IMR-90 (cell line): Measurements from ENCODE around the gene HAX1. TPM values are rescaled to one million over a fixed set of nuclear protein-coding genes. Genes with fewer than 3 reads are reported as not detected.

ENCODE experiments used
- ATAC-seq: fragments of 200-7000 bp; cut with Tn5 transposase; 2 replicates; pipeline ENCODE4 v1.9.1; 2020; ENCODE audit warnings: low read depth, mild to moderate bottlenecking, moderate library complexity
- BruUV-seq: library from RNA; stranded (reverse); fragments of 400-500 nt; replicated peaks from 2 replicates; lab custom pipeline; 2021; lab: Mats Ljungman, UMichigan
- CTCF ChIA-PET: fragments of 300-600 bp; formaldehyde crosslinking; extraction: SDS; loops from one replicate; lab custom pipeline; 2021; ENCODE audit warnings: antibody characterized with exemption; lab: Yijun Ruan, JAX
- POLR2A ChIA-PET: fragments of 300-600 bp; sonication (Branson Sonifier 250); formaldehyde crosslinking; loops from one replicate; lab custom pipeline; 2022; ENCODE audit warnings: antibody characterized with exemption; ENCODE audit not compliant: unreplicated experiment; lab: Charles Lee
- DNase-seq: peaks from one replicate; pipeline ENCODE4 v3.0.0; 2013
- H2AFZ ChIP-seq: replicated peaks from 2 replicates; pipeline ENCODE3; 2013; ENCODE audit warnings: low read length, mild to moderate bottlenecking; ENCODE audit not compliant: poor library complexity
- H2AK5ac ChIP-seq: 2 replicates; pipeline ENCODE4 v1.6.1; 2013; ENCODE audit warnings: low read depth, low read length, inconsistent platforms
- H2AK9ac ChIP-seq: replicated peaks from 2 replicates; pipeline ENCODE3; 2013; ENCODE audit warnings: mild to moderate bottlenecking, low read depth, low read length, moderate library complexity; ENCODE audit not compliant: poor library complexity
- H2BK120ac ChIP-seq: 2 replicates; pipeline ENCODE4 v1.6.1; 2013; ENCODE audit warnings: low read depth, low read length, inconsistent platforms
- H2BK15ac ChIP-seq: 3 replicates; pipeline ENCODE4 v1.6.1; 2013; ENCODE audit warnings: low read depth, low read length, inconsistent platforms
- H2BK20ac ChIP-seq: 2 replicates; pipeline ENCODE4 v1.6.1; 2013; ENCODE audit warnings: low read depth, mild to moderate bottlenecking, inconsistent platforms, low read length, moderate library complexity
- H2BK5ac ChIP-seq: 2 replicates; pipeline ENCODE4 v1.6.1; 2013; ENCODE audit warnings: mild to moderate bottlenecking, low read depth, low read length, inconsistent platforms; ENCODE audit not compliant: poor library complexity, severe bottlenecking
- H3K14ac ChIP-seq: replicated peaks from 2 replicates; pipeline ENCODE4 v1.6.1; 2013; ENCODE audit warnings: low read depth, low read length, inconsistent platforms
- H3K18ac ChIP-seq: 2 replicates; pipeline ENCODE4 v1.6.1; 2013; ENCODE audit warnings: low read depth, low read length, control low read depth
- H3K23ac ChIP-seq: 2 replicates; pipeline ENCODE4 v1.6.1; 2013; ENCODE audit warnings: low read depth, low read length, inconsistent platforms
- H3K27ac ChIP-seq: 2 replicates; pipeline ENCODE4 v1.5.1; 2013; ENCODE audit warnings: mild to moderate bottlenecking, control low read depth, low read length; ENCODE audit not compliant: insufficient read depth
- H3K27me3 ChIP-seq: 2 replicates; pipeline ENCODE4 v1.6.1; 2013; ENCODE audit warnings: low read length; ENCODE audit not compliant: control insufficient read depth, insufficient read depth
- H3K36me3 ChIP-seq: 2 replicates; pipeline ENCODE4 v1.6.1; 2013; ENCODE audit warnings: low read length, mixed read lengths; ENCODE audit not compliant: control insufficient read depth, insufficient read depth
- H3K4ac ChIP-seq: 2 replicates; pipeline ENCODE4 v1.6.1; 2013; ENCODE audit warnings: low read depth, low read length, inconsistent platforms
- H3K4me1 ChIP-seq: 2 replicates; pipeline ENCODE4 v1.6.1; 2013; ENCODE audit warnings: low read length, mixed read lengths; ENCODE audit not compliant: control insufficient read depth, insufficient read depth
- H3K4me2 ChIP-seq: 2 replicates; pipeline ENCODE4 v1.6.1; 2013; ENCODE audit warnings: low read depth, mild to moderate bottlenecking, control low read depth, low read length, moderate library complexity
- H3K4me3 ChIP-seq: 2 replicates; pipeline ENCODE4 v1.5.1; 2013; ENCODE audit warnings: low read depth, mild to moderate bottlenecking, control low read depth, low read length, moderate library complexity; ENCODE audit not compliant: insufficient read depth
- H3K56ac ChIP-seq: 2 replicates; pipeline ENCODE4 v1.6.1; 2013; ENCODE audit warnings: low read length, inconsistent platforms; ENCODE audit not compliant: insufficient read depth; ENCODE audit errors: extremely low read depth
- H3K79me1 ChIP-seq, 2 experiments: 2 replicates each; pipeline ENCODE4 v1.6.1; 2013; ENCODE audit warnings: low read length in 2 of 2, inconsistent platforms in 1 of 2, low read depth in 1 of 2
- H3K9ac ChIP-seq: 2 replicates; pipeline ENCODE4 v1.6.1; 2013; ENCODE audit warnings: low read depth, low read length, control low read depth
- H3K9me1 ChIP-seq: 2 replicates; pipeline ENCODE4 v1.6.1; 2013; ENCODE audit warnings: low read length, inconsistent platforms; ENCODE audit not compliant: insufficient read depth
- H3K9me3 ChIP-seq: 2 replicates; pipeline ENCODE4 v1.6.1; 2013; ENCODE audit warnings: low read length; ENCODE audit not compliant: control insufficient read depth, insufficient read depth
- H4K20me1 ChIP-seq: 2 replicates; pipeline ENCODE4 v1.6.1; 2013; ENCODE audit warnings: low read length, inconsistent platforms; ENCODE audit not compliant: insufficient read depth
- H4K5ac ChIP-seq: 2 replicates; pipeline ENCODE4 v1.6.1; 2013; ENCODE audit warnings: mild to moderate bottlenecking, low read depth, low read length, control low read depth
- H4K8ac ChIP-seq, 2 experiments: 2 replicates each; pipeline ENCODE4 v1.6.1; 2013; ENCODE audit warnings: low read depth in 2 of 2, low read length in 2 of 2, control low read depth in 1 of 2, inconsistent platforms in 1 of 2
- H4K91ac ChIP-seq: 2 replicates; pipeline ENCODE4 v1.6.1; 2013; ENCODE audit warnings: low read depth, low read length, inconsistent platforms; ENCODE audit not compliant: insufficient read depth
- FOS ChIP-seq: fragments of 150-350 bp; IDR thresholded peaks from 2 replicates; pipeline ENCODE4 v1.6.1; 2016; ENCODE audit warnings: low read depth, low read length
- RAD21 ChIP-seq: IDR thresholded peaks from 2 replicates; pipeline ENCODE4 v1.6.1; 2012; ENCODE audit warnings: low read length, improper control_type of control experiment
- RCOR1 ChIP-seq: IDR thresholded peaks from 2 replicates; pipeline ENCODE4 v1.6.1; 2012; ENCODE audit warnings: mild to moderate bottlenecking, low read length, improper control_type of control experiment; ENCODE audit not compliant: insufficient replicate concordance
- USF2 ChIP-seq: fragments of 150-350 bp; IDR thresholded peaks from 2 replicates; pipeline ENCODE4 v1.6.1; 2017; ENCODE audit warnings: mild to moderate bottlenecking, antibody characterized with exemption, low read length, low read depth
- WGBS, 2 experiments: methylation state at CpG; one replicate each; pipeline versions ENCODE4 v1.1.5 to v1.1.7; 2013; ENCODE audit warnings: missing lambda C conversion rate in 2 of 2; ENCODE audit not compliant: insufficient read length in 1 of 2; ENCODE audit errors: extremely low coverage in 2 of 2; 5-methylcytosine and 5-hydroxymethylcytosine counted together
- dilution Hi-C: fragments of 300-500 bp; cut with HindIII; formaldehyde crosslinking; loops from one replicate; pipeline ENCODE4 v1.14.3; 2018; ENCODE audit warnings: low sequenced_read_pairs; ENCODE audit not compliant: unreplicated experiment
- in situ Hi-C: fragments of 300-500 bp; cut with MboI; formaldehyde crosslinking; loops from 3 replicates; pipeline ENCODE4 v1.14.3; 2019; ENCODE audit warnings: low sequenced_read_pairs, inconsistent platforms, mixed read lengths
- intact Hi-C: fragments of 100-400 bp; cut with micrococcal nuclease; formaldehyde crosslinking; loops from 2 replicates; pipeline ENCODE4 v1.10.0; 2022
- polyA plus RNA-seq, 3 experiments: library from polyadenylated mRNA; depleted of rRNA; stranded (reverse); fragments of >200 nt; gene quantifications; 2 replicates each; pipeline ENCODE4 v1.2.3, GENCODE V29; 2012; ENCODE audit warnings: low replicate concordance in 1 of 3
- total RNA-seq: library from RNA; depleted of rRNA; stranded (reverse); fragments of >200 nt; gene quantifications from 2 replicates; pipeline ENCODE4 v1.2.3, GENCODE V29; 2012

HAX1 gene
- total and polyA plus RNA-seq, 2 of the 4 experiments (the other 2 are of a cell fraction): 117 to 146 TPM

- Histone ChIP-seq H3K14ac (no peak overlapping the region), H4K91ac (no peak overlapping the region), H2BK15ac (no peak overlapping the region), H4K5ac (no peak overlapping the region), H2BK20ac (no peak overlapping the region; the same call in 1 of the 2 replicates), H3K27me3 (no peaks in the 10 kb centered on the region), H3K79me1 (peaks cover 49 to 53% of the 10 kb centered on the region in 2 experiments), H2AK5ac (no peak overlapping the region), H3K27ac (no peak overlapping the region), H3K4me2 (no peak overlapping the region), H3K4ac (no peak overlapping the region), H2AK9ac (no peak overlapping the region), H3K9ac (no peak overlapping the region), H4K8ac (no peak overlapping the region), H2BK120ac (no peak overlapping the region), H3K36me3 (peaks cover 74% of the 10 kb centered on the region), H4K20me1 (peaks cover 13% of the 10 kb centered on the region), H2BK5ac (no peak overlapping the region), H3K56ac (no peak overlapping the region), H3K4me1 (no peaks in the 10 kb centered on the region), H3K23ac (no peak overlapping the region), H3K4me3 (no peak overlapping the region), H3K9me3 (no peaks in the 10 kb centered on the region), H3K9me1 (peaks cover 4% of the 10 kb centered on the region; the same call in 1 of the 2 replicates), H2AFZ (no peak overlapping the region), H3K18ac (no peak overlapping the region)
- BruUV-seq: no TSS peak
- no peak for ATAC-seq
- WGBS, 2 experiments: no CpG with 5 or more reads among the region's 1 CpG
- CTCF ChIA-PET: no interaction called here
- TF ChIP-seq FOS (no peak), RCOR1 (no peak), RAD21 (no peak), USF2 (no peak)
- dilution Hi-C loops: no loop called here
- in situ Hi-C loops: no loop called here
- POLR2A ChIA-PET: no interaction called here
- DNase-seq: no peak
- intact Hi-C loops: no loop called here
Measured at GRCh38 chr1:154260127-154260526, 12.3 kb upstream of the HAX1 start.
